Measurements from ENCODE around the gene TEKTIP1. TPM values are rescaled to one million over a fixed set of nuclear protein-coding genes. Genes with fewer than 3 reads are reported as not detected.
"Not testable (repeated sequence)": the region's sequence is repeated elsewhere in the genome, so short reads cannot be mapped to it uniquely, and the experiment has no call there.

Gene TEKTIP1
- total RNA-seq, 1 donor from 2014 or later, result 0.41 TPM

- peak in 1 of 2 donors; percentile 27 for DNase-seq (ENCODE audit: low spot score in 2 of 2)
These were observed 16.9 kb downstream of the TEKTIP1 start for GRCh38 chr19:3555653-3556422.

DNA sequence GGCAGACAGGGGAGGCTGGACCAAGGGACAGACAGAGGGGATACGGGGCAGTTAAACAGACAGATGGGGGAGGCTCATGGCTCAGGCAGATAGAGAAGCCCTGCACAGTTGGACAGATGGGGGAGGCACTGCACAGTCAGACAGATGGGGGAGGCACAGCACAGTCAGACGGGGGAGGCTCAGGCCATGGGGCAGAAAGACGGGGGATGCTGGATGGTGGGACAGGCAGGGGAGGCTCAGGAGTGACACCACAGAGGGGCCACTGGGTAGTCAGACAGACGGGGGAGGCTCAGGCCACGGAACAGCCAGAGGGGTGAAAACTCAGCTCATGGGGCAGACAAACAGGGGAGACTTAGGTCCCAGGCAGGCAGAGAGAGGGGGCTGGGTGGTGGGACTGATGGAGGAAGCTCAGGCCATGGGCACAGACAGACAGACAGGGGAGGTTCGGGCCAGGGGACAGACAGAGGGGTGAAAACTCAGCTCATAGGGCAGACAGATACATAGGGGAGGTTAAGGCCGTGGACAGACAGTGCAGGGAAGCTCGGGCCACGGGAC is 17.5 kb downstream of the TEKTIP1 start:
- FAIRE-seq (no peak), DNase-seq (ENCODE audit: low spot score in 2 of 2) (peak in 1 of 2 donors; percentile 49)

More at GRCh38 chr19:3555653-3556422, 16.9 kb downstream of the TEKTIP1 start:
- FAIRE-seq, result no peak

DNA sequence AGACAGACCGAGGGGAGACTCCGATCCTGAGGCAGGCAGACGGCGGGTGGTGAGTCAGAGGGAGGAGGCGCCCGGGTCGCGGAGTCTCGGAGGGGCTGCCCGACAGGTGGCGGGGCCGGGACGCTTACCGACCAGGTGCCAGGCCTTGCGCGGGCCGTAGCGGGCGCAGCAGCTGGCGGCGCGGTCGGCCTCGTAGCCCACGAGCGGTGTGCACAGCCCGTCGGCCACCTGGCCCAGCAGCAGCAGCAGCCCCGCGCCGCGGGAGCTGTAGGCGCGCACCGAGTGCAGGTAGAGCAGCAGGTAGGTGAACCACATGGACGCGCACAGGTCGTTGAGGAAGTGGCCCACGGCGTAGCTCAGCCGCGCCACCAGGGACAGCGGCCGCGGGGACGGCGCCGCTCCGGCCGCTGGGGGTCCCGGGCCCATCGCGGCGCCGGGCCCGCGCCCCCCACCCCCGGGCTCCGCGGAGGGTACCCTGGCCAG is 18.0 kb downstream of the TEKTIP1 start:
- peak in 1 of 2 donors; percentile 74 for DNase-seq (ENCODE audit: low spot score in 2 of 2)
- FAIRE-seq, result no peak

GRCh38 chr19:3557461-3558248 is 18.7 kb downstream of the TEKTIP1 start, which contains the start of gene MFSD12:
Gene MFSD12 (minus strand): TSS chr19:3557586. CDS start chr19:3557403, 183 bp downstream.
- no peak for FAIRE-seq
- DNase-seq (ENCODE audit: low spot score in 2 of 2), result peak; percentile 100

GRCh38 chr19:3563709-3564524 is 24.9 kb downstream of the TEKTIP1 start:
- FAIRE-seq (no peak), DNase-seq (ENCODE audit: low spot score in 2 of 2) (no peak)

- no peak for FAIRE-seq
These were observed 26.2 kb downstream of the TEKTIP1 start for GRCh38 chr19:3565139-3565538.

DNA sequence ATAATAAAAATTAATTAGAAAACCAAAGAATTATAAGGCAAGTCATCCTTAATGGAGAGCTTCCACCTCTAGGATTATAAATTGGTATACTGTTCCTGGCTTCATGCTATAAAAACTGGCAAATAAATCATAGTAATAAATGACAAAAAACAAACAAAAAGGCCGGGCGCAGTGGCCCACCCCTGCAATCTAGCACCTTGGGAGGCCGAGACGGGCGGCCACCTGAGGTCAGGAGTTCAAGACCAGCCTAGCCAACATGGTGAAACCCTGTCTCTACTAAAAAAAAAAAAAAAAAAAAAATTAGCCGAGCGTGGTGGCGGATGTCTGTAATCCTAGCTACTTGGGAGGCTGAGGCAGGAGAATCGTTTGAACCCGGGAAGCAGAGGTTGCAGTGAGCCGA is 31.1 kb downstream of the TEKTIP1 start:
- not testable (repeated sequence) for DNase-seq (ENCODE audit: low spot score in 2 of 2); FAIRE-seq

More at GRCh38 chr19:3565139-3565538, 26.2 kb downstream of the TEKTIP1 start:
- DNase-seq (ENCODE audit: low spot score in 2 of 2), result no peak

- DNase-seq (ENCODE audit: low spot score in 2 of 2), result no peak
- FAIRE-seq, result no peak
These were observed 31.6 kb downstream of the TEKTIP1 start for GRCh38 chr19:3570606-3571011.

GRCh38 chr19:3572132-3572854 is 33.3 kb downstream of the TEKTIP1 start:
- FAIRE-seq (peak; percentile 92), DNase-seq (ENCODE audit: low spot score in 2 of 2) (peak; percentile 97 to 98)

GRCh38 chr19:3572855-3573161 is 33.8 kb downstream of the TEKTIP1 start, which contains the start of gene HMG20B:
Gene HMG20B (plus strand): TSS chr19:3572944. CDS start chr19:3573310, 366 bp downstream.
- DNase-seq (ENCODE audit: low spot score in 2 of 2) (no peak), FAIRE-seq (no peak)

DNA sequence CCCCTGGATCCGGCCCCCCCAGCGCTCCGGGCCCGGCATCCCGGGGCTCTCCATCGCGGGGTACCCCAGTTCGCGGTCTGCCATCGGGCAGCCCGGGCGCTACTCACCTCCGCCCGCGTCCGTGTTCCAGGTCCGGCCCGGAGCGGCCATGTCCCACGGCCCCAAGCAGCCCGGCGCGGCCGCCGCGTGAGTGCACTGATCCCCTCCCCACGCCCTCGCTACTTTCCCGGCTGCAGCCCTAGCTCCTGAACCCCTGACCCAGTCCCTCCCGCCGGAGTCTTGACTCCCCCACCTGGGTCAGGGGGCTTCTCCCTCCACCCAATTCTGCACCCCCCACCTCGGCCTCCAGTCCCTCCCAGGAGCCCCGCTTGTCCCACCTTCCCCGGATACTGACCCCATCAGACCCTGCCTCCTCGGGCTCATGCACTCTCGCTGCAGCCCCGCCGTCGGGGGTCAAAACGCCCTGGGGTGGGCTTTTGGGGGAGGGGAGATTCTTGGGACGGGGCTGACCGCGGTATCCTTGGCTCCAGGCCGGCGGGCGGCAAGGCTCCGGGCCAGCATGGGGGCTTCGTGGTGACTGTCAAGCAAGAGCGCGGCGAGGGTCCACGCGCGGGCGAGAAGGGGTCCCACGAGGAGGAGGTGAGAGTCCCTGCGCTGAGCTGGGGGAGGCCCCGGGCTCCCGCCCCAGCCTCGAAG is 34.3 kb downstream of the TEKTIP1 start:
- peak in 1 of 2 donors; percentile 60 for DNase-seq (ENCODE audit: low spot score in 2 of 2)
- FAIRE-seq, result no peak

DNA sequence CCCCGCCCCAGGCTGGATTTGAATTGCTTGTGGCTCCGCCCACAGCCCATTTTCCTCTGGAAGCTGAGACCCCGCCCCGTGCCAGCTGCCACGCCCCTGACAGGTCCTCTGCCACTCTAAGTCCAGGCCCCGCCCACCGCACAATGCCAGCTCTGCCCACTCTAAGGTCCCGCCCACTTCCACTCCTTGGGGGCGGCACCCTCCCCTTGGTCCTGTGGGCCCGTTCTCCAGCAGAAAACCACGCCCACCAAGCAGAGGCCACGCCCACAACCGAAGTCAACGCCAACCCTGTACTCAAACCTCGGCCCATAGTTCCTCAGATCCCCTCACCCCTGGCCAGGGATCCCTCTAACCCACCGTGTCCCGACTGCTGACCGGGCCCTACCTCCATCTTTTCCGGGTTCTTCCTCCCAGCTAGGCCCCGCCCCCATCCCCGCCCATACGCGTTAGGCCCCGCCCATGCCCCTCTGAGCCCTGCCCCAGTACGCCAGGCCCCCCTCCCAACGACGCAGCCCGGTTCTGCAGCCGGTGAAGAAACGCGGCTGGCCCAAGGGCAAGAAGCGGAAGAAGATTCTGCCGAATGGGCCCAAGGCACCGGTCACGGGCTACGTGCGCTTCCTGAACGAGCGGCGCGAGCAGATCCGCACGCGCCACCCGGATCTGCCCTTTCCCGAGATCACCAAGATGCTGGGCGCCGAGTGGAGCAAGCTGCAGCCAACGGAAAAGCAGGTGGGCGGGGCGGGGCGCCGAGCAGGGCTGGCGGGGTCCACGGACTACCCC is 35.1 kb downstream of the TEKTIP1 start:
- FAIRE-seq (no peak), DNase-seq (ENCODE audit: low spot score in 2 of 2) (peak; percentile 62 to 76)

- FAIRE-seq (no peak), DNase-seq (ENCODE audit: low spot score in 2 of 2) (no peak)
These were observed 36.3 kb downstream of the TEKTIP1 start for GRCh38 chr19:3575260-3575741.

DNA sequence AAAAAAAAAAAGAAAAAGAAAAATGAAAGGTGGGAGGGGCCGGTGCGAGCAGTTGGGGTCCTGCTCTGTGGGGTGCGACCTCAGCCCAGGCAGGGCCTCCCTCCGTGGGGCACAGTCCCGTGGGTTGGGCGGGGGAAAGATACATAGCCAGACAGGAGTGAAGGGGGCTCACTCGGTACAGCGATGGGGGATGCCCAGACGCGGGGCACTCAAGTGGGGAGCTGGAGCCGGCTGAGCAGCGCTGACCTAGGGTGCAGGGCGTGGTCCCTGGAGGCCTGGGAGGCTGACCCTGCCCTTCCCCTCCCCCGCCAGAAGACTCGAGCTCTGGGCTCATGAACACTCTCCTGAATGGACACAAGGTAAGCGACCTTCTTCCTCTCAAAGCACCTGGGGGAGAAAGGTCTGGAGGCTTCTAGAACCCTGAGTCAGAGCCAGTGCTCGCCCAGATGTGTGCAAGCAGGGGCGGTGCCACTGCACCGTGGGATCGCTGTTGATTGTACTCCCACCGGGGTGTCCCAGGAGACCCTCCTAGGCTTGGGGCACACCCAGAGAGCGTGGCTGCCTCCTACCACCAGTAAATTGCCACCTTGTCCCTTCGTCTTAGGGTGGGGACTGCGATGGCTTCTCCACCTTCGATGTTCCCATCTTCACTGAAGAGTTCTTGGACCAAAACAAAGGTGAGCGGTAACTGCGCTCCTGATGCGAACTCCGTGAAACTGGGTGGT is 37.1 kb downstream of the TEKTIP1 start:
- DNase-seq (ENCODE audit: low spot score in 2 of 2) (no peak), FAIRE-seq (no peak)

GRCh38 chr19:3576696-3577443 is 37.9 kb downstream of the TEKTIP1 start:
- FAIRE-seq, result no peak

DNA sequence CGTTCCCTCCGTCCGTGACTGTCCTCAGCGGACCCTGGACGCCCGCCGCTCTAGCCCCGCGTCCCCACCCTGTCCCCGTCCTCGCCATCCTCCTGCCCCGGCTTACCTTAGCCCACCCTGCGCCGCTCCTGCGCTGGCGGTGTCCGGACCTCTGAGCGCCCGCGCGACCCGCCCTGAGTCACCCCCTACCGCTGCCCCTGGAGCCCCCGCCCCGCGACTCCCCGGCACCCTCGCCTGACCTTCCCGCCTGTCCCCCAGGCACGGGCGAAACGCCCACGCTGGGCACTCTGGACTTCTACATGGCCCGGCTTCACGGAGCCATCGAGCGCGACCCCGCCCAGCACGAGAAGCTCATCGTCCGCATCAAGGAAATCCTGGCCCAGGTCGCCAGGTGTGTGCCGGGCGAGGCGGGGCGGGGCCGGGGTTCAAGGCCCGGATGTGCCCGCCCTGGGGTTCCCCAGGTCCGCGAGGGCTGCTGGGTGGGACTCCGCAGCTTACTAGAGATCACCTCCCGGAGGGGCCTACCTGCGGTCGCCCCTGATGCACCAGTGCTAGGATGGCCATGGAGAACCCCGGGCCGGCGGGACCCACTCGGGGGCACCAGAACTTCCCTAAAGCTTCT is 38.9 kb downstream of the TEKTIP1 start:
- DNase-seq (ENCODE audit: low spot score in 2 of 2), result no peak
- FAIRE-seq, result no peak

More at GRCh38 chr19:3576696-3577443, 37.9 kb downstream of the TEKTIP1 start:
- DNase-seq (ENCODE audit: low spot score in 2 of 2), result peak; percentile 77
